ENCODE data around the gene PDCD1.

DNA sequence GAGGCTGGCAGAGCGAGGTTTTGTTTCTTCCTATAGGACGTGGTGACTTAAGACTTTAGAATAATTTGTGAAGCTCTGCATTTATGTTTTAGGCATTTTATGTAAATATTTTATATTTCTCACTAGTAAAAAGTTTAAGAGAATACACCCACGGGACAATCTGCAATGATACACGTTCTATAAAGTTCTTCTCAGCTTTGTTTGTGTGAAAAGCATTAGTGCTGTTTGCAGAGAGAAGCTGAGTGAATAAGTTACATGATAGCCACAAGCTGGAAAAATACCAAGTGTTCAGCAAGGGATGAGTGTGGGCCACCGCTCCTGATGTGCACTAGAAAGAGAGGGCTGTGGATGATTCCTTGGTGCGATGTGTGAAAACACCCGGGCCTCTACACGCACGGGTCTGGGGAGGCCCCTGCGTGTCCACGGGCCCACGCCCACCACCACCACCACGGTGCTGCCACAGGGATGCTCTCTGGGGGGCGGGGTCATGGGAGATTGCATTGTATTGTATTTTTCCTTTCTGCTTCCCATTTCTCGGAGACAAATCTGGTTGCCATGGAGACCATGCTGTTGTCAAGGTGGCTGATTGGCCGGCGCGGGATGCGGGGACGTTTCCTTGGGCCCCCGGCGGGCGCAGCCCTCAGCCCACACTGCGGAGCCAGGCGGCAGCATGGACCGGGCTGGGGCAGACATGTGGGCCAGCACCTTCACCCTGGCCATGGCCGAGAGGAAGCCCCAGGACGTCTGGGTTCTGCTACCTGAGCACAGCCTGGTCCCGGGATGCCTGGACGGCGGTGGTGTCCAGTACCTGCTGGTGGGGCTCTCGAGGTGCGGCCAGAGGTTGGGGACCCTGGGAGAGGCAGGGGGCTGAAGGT is 10.6 kb upstream of the PDCD1 start, which contains the start of gene RTP5:
- no peak for TF ChIP-seq POLR2A (IDR thresholded peaks at IDR 0.05; ENCODE audit: borderline replicate concordance, extremely low read depth, insufficient read depth, insufficient read length)
- TF ChIP-seq POLR2AphosphoS5 (IDR thresholded peaks at IDR 0.05; ENCODE audit: low read depth, low read length) = no peak
- TF ChIP-seq RAD21 (IDR thresholded peaks at IDR 0.05; ENCODE audit: low read depth) = no peak
- no peak for TF ChIP-seq ELF1 (IDR thresholded peaks at IDR 0.05; ENCODE audit: borderline replicate concordance, low read depth)
- TF ChIP-seq, protein P1, sequence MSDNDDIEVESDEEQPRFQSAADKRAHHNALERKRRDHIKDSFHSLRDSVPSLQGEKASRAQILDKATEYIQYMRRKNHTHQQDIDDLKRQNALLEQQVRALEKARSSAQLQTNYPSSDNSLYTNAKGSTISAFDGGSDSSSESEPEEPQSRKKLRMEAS (IDR thresholded peaks at IDR 0.05) = no peak
- TF ChIP-seq, protein P2, sequence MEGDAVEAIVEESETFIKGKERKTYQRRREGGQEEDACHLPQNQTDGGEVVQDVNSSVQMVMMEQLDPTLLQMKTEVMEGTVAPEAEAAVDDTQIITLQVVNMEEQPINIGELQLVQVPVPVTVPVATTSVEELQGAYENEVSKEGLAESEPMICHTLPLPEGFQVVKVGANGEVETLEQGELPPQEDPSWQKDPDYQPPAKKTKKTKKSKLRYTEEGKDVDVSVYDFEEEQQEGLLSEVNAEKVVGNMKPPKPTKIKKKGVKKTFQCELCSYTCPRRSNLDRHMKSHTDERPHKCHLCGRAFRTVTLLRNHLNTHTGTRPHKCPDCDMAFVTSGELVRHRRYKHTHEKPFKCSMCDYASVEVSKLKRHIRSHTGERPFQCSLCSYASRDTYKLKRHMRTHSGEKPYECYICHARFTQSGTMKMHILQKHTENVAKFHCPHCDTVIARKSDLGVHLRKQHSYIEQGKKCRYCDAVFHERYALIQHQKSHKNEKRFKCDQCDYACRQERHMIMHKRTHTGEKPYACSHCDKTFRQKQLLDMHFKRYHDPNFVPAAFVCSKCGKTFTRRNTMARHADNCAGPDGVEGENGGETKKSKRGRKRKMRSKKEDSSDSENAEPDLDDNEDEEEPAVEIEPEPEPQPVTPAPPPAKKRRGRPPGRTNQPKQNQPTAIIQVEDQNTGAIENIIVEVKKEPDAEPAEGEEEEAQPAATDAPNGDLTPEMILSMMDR (IDR thresholded peaks at IDR 0.05 in 2 of 3, conservative IDR thresholded peaks at IDR 0.05 in 1 of 3; ENCODE audit: borderline replicate concordance in 1 of 3, insufficient read depth in 1 of 3, low read depth in 2 of 3, low read length in 2 of 3) = no peak
- TF ChIP-seq, protein P3, sequence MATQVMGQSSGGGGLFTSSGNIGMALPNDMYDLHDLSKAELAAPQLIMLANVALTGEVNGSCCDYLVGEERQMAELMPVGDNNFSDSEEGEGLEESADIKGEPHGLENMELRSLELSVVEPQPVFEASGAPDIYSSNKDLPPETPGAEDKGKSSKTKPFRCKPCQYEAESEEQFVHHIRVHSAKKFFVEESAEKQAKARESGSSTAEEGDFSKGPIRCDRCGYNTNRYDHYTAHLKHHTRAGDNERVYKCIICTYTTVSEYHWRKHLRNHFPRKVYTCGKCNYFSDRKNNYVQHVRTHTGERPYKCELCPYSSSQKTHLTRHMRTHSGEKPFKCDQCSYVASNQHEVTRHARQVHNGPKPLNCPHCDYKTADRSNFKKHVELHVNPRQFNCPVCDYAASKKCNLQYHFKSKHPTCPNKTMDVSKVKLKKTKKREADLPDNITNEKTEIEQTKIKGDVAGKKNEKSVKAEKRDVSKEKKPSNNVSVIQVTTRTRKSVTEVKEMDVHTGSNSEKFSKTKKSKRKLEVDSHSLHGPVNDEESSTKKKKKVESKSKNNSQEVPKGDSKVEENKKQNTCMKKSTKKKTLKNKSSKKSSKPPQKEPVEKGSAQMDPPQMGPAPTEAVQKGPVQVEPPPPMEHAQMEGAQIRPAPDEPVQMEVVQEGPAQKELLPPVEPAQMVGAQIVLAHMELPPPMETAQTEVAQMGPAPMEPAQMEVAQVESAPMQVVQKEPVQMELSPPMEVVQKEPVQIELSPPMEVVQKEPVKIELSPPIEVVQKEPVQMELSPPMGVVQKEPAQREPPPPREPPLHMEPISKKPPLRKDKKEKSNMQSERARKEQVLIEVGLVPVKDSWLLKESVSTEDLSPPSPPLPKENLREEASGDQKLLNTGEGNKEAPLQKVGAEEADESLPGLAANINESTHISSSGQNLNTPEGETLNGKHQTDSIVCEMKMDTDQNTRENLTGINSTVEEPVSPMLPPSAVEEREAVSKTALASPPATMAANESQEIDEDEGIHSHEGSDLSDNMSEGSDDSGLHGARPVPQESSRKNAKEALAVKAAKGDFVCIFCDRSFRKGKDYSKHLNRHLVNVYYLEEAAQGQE (IDR thresholded peaks at IDR 0.05; ENCODE audit: low read depth) = no peak
- no peak for TF ChIP-seq SRF (IDR thresholded peaks at IDR 0.05; ENCODE audit: low read depth)
- no peak for TF ChIP-seq TCF7L2 (IDR thresholded peaks at IDR 0.05; ENCODE audit: borderline replicate concordance, extremely low read depth, insufficient read depth, insufficient read length)
- no peak for TF ChIP-seq YY1 (IDR thresholded peaks at IDR 0.05; ENCODE audit: extremely low read depth, insufficient replicate concordance, low read depth, low read length)
- no peak for TF ChIP-seq EZH2 (IDR thresholded peaks at IDR 0.05)
- no peak for TF ChIP-seq SP1 (IDR thresholded peaks at IDR 0.05; ENCODE audit: low read depth)
- no peak for TF ChIP-seq CEBPB (IDR thresholded peaks at IDR 0.05; ENCODE audit: low read depth)
- no peak for TF ChIP-seq EZH2phosphoT487 (IDR thresholded peaks at IDR 0.05; ENCODE audit: borderline replicate concordance)

Data from HCT116 (cell line).